ENCODE results near the gene ITGA6.

- TF ChIP-seq CTCF (IDR thresholded peaks at IDR 0.05; ENCODE audit: low read depth, low read length, poor library complexity, severe bottlenecking) (no peak), EZH2phosphoT487 (IDR thresholded peaks at IDR 0.05; ENCODE audit: borderline replicate concordance, low read length) (no peak)
Observed at GRCh38 chr2:172455121-172455515, 27.7 kb downstream of the ITGA6 start.

Data from DOHH2 (cell line).